HG03175 (cell line): ENCODE data around the gene DCDC2B.

Source experiments
- ATAC-seq: cut with Tn5 transposase; IDR thresholded peaks from one replicate; pipeline ENCODE4 v1.9.1; 2021; ENCODE audit warnings: mild to moderate bottlenecking, moderate library complexity; ENCODE audit not compliant: unreplicated experiment

DCDC2B gene

DNA sequence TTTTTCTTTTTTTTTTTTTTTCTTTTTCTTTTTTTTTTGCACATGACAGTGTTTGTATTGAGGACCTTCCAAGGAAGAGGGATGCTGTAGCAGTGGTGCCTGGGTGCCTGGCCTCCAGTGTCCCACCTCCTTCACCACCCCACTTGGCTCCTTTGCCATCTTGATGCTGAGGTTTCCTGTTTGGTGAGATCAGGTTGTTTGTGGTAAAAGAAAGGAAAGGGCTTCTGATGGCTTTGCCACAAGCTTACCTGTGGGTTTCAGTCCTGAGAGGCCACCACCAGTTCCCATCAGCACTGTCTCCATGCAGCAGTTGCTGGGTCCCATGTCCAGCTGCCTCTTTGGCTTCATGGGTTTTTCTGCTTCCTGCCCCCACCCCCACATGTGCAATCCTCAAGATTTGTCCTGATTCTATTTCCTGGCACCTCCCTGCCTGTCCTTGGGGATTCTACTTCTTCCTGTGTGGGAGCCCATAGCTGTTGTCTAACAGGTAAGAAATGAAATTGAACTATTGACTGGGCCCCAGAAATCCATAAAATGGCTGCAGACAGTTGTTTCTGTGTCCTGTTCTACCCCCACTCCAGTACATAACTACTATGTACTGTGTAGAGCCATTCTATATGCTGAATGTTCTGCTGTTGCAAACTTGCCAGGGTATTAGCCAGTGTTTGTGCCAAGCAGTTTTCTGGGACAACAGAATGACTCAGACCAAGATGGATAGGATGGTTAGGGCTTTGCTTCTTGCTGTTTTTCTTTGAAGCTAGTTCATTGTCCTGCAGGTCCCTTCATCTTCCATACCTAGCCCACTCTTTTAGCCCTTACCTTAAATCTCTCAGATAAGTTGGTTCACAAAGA is 12.7 kb upstream of the DCDC2B start:
- ATAC-seq = no peak

- ATAC-seq = no peak
These were observed 11.8 kb upstream of the DCDC2B start for GRCh38 chr1:32197074-32197473.

DNA sequence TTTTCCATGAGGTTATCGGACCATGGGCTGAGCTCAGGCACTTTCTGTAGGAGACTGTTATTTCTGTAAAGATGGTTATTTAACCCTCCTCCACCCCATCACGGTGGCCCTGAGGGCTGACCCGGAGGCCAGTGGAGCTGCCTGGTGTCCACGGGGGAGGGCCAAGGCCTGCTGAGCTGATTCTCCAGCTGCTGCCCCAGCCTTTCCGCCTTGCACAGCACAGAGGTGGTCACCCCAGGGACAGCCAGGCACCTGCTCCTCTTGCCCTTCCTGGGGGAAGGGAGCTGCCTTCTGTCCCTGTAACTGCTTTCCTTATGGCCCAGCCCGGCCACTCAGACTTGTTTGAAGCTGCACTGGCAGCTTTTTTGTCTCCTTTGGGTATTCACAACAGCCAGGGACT is 11.1 kb upstream of the DCDC2B start:
- no peak for ATAC-seq

- ATAC-seq = no peak
These were observed 10.4 kb upstream of the DCDC2B start for GRCh38 chr1:32198237-32199042.

DNA sequence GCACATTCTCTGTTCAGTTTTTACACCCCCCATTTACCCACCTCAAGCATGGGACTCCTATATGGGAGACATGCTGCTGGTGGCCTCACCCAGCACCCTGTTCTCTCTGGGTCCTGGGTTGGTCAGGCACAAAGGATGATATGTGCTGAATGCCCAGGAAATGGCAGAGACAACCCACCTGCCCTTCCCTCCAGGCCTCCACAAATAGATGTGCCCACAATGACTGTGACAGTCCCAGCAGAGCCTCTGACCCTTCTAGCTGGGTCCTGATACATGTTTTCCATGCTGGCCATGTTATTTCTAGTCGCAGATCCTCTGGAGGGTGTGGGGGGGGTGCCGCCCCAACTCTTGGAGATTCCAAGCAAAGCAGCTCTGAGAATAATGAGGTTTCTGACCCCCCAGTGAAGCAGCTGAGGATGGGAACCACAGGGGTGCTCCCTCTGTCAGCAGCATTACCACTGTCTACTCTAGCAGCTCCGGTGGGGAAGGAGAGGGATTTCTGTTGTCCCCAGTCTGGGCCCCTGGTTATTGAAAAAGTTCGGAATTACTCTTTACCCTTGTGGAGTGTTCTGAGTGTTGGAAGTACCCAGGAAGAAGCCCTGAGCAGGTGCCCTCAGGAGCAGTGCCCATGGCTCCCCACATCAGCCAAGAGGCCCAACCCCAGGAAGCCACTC is 9.7 kb upstream of the DCDC2B start:
- ATAC-seq = no peak

DNA sequence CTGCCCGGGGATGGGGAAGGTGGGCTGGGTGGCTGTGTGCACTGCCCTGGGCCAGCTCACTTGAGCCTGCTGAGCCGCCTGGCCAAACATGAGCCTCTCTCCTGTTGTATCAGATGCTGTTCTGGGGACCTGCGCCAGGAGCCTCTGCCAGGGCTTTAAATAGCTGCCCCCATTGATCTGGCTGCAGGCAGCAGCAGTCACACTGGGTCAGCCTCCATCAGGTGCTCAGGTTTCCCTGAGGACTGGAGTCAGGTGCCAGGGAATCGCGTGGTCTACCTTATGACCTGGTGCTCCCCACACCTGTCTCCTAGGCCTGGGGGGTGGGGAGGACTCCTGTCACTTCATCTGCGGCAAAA is 9.2 kb upstream of the DCDC2B start:
- no peak for ATAC-seq

GRCh38 chr1:32200226-32201010 is 8.5 kb upstream of the DCDC2B start, which contains the start of gene CCDC28B:
Gene CCDC28B (plus strand): TSS chr1:32200595. CDS start chr1:32201936, 1,341 bp downstream.
- ATAC-seq = no peak

DNA sequence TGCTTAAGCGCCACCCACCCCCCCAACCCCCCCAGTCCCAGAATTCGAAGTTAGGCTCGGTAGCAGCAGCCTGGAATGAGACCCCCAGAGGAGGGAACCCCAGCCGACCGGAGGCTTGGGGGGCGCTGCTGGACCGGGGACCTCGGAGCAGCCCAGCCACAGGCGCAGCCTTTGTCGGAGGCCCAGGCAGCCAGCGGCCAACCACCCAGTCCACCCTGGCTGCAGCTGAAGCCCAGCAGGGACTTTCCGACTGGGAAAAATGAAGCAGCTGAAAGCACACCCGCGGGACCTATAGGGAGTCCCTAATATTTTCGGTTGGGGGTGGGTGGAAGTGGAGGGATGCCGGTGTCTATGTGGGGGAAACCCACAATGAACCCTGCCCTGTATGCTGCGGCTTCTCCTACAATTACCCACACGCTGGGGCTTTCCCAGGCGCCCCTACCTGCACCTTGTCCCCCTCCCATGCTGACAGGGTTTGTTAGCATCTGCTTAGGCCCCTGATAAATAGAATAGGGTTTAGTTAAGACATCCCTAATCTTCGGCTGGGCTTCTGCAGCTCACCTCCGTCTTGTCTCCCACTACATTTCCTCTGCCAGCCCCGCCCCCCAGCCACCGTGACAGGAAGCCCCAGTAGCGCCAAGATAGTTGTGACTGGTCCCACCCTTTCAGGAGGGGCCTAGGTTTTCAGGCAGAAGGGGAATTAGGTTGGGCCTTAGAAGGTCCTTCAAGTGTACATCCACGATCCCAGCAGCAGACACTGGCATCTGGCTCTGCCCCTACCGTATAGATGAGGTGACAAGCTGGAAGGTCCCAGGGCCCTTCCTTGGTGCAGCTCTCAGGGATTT is 7.7 kb upstream of the DCDC2B start:
- ATAC-seq = peak; percentile 34

- no peak for ATAC-seq
These were observed 3.9 kb upstream of the DCDC2B start for GRCh38 chr1:32204943-32205361.

GRCh38 chr1:32205401-32206370 is 3.2 kb upstream of the DCDC2B start, which contains the start of gene IQCC:
Gene IQCC (plus strand): TSS chr1:32205671. CDS start chr1:32205682, 11 bp downstream.
- peak; percentile 50 for ATAC-seq

DNA sequence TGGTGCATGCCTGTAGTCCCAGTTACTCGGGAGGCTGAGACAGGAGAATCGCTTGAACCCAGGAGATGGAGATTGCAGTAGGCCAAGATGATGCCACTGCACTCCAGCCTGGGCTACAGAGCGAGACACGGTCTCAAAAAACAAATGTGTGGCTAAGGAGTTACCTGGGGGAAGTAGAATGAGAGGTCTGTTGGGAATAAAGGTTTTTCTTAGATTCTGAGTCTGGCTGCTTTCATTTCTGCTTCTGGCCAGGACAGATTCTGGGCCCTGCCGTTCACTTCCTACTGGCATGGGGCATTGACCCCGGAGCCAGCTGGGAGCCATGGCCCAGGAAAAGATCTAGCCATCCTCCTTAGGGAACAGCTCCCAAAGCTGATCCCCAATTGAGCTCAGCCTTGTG is 420 bp upstream of the DCDC2B start:
- no peak for ATAC-seq

DNA sequence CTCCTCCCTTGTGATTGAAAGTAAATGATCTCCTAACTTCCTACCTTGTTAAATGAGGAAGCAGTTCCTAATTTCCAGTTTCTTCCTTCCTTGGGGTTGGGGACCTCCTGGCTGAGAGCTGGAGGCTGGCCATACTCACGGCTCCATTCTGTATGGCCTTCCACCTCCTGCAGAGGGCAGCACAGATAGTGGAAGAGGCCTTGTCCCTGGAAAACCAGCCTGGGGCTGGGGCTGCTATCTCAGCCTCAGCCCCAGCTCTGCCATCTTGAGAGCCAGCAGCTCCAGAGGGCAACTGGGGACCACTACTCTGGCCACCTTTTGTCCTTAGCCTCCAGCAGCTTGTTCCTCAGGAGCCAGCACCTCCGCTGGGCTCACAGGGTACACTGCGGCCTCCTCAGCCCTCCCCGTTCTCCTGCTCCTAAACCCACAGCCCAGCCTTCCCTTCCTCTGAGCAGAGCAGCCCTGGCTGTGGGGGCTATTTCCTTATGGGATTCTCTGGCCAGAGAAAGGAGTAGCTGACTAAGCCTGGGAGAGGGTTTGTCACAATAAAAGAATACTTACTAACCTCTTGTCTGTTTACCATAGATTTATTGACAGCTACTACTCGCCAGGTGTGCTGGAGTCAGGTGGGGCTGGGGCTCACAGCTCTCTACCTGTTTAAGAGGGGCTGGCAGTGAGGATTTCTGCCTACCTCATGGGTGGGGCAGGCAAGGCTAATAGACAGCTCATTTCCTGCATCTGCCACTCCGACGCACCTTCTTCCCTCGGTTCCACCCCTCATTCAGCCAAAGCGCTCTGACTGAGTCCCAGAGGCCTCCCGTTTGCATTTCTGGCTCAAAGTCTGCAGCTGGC is 7.0 kb downstream of the DCDC2B start:
- no peak for ATAC-seq

- no peak for ATAC-seq
These were observed 7.7 kb downstream of the DCDC2B start for GRCh38 chr1:32216566-32216965.

DNA sequence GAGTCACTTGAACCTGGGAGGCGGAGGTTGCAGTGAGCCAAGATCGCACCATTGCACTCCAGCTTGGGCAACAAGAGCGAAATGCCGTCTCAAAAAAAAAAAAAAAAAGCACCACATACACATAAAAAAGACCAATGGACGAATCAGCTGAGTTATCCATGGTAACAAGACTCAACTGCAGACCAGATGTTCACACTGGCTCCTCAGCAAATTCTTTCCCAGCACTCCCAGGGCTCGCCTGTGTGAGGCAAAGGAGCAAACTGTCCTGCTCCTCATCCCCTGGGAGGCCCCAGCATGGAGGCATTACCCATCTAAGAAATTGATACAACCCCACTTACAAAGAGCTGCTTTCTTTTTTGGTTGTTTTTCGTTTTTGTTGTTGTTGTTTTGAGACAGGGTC is 10.1 kb downstream of the DCDC2B start:
- no peak for ATAC-seq

GRCh38 chr1:32220746-32221580 is 12.1 kb downstream of the DCDC2B start:
- ATAC-seq = no peak

GRCh38 chr1:32221581-32221979 is 12.7 kb downstream of the DCDC2B start:
- no peak for ATAC-seq
